ENCODE measurements around the gene RRP12.
"Not testable (repeated sequence)": the region's sequence is repeated elsewhere in the genome, so short reads cannot be mapped to it uniquely, and the experiment has no call there.

GRCh38 chr10:97423757-97424098 lies 22.6 kb upstream of the RRP12 start:
- TF ChIP-seq CTCF (conservative IDR thresholded peaks at IDR 0.05; ENCODE audit: low read depth, low read length); EZH2phosphoT487 (IDR thresholded peaks at IDR 0.05; ENCODE audit: borderline replicate concordance, low read length): not testable (repeated sequence)

Data from PC-3 (cell line).